HG03460 (cell line): Measurements from ENCODE around the gene BDKRB1.

Source experiments
- ATAC-seq: cut with Tn5 transposase; IDR thresholded peaks from one replicate; pipeline ENCODE4 v1.9.1; 2021; ENCODE audit not compliant: unreplicated experiment

The BDKRB1 gene

DNA sequence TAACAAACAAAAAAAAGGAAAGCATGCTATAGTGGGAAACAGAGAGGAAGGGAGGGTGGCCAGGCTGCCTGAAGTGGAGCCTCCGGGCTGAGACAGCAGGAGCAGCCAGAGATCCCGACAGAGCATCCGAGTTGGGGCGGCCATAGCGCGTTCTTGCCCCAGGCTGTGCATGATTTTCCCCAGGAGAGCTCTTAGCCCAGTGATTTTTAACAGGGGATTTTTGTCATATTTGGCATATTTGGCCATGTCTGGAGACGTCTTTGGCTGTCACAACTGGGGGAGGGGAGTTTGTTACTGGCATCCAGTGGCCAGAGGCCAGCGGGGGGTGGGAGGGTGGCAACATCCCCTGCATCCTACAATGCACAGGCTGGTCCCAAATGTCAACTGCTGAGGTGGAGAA is 23.6 kb downstream of the BDKRB1 start:
- ATAC-seq, result no peak

DNA sequence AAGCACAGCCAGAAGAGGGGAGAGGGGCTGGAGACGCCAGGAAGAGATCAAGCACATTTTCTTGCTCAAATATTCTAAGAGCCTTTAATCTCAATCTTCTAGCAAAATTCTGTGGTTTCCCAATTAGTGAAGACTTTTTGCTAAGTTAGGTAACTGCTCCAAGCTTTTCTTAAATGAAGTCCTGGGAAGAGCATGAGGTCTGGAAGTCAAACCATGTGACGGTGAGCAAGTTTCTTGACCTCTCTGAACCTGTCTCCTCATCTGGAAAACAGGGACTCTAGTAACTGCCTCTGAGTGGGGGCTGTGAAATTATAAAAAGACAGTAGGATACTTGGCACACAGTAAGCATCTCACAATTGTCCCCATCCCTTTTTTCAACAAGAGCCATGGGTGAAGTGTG is 24.1 kb downstream of the BDKRB1 start:
- ATAC-seq, result no peak

DNA sequence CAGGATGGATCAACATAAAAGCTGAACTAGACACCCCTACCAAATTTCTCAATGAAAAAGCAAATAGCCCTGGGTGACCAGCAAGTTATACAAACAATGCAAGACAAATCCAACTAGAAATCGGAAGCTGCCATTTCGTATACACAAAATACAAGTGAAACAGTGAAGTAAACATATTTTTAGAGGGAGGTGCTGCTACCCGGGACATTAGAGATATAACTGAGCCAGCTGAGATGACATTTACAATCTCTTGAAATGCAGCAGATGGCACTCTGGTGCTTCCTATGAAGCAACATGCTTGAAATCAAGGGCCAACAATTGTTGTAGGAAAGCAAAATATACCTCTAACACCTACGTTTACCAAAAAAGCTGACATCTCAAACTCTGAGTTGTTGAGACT is 25.5 kb downstream of the BDKRB1 start:
- no peak for ATAC-seq

DNA sequence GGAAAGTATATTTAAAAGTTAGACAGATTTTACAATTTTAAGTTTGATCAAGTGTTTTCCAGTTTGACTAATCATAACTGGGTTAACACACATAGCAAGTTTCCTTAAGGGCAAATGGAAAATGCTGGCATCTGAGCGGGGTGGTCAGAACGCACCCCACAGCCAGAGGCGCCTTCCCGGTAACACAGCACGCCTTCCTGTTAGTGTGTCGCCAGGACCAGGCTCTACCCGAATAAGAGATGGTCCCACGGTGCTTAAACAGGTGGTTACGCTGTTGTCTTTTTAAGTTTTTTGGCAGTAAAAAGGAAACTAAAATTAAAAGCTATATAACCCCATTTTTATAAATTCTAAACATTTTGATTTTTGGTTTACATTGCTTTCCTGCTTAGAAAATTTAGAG is 28.0 kb downstream of the BDKRB1 start:
- no peak for ATAC-seq

DNA sequence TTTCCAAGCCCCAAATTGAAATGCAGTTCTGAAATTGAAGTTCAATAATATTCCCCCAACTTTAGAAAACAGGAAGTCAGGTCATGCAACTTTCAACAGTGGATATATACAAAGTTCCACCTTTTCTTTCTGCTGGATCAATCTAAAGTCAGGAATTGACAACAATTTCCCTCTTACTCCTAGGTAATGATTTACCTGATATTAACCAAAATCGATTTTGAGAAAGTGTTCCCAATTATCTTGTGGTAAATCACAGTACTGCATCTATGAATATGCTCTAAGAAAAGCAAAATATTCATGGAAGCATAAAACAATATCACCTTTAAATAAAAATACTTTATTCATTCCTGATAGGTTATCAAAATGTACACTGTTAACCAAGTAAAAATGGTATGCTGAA is 28.4 kb downstream of the BDKRB1 start:
- ATAC-seq, result no peak

DNA sequence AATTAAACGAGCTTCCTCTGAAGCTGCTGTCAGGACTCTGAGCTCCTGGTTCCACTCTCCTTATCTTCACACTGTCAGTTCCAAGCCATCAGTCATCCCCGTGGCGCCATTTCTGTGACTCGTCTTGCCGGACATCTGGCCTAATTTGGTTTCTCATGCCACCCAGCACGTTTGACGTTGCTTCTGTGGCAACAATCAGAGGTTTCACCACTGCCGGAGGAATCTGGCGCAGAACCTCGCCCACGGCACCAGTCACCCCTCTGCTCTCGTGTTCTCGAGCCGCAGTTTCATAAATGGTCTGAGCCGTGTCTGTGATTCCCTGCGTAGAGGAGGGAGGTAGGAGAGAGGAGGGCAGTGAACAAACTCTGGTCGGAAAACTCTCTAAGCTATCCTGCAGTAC is 29.7 kb downstream of the BDKRB1 start:
- no peak for ATAC-seq

DNA sequence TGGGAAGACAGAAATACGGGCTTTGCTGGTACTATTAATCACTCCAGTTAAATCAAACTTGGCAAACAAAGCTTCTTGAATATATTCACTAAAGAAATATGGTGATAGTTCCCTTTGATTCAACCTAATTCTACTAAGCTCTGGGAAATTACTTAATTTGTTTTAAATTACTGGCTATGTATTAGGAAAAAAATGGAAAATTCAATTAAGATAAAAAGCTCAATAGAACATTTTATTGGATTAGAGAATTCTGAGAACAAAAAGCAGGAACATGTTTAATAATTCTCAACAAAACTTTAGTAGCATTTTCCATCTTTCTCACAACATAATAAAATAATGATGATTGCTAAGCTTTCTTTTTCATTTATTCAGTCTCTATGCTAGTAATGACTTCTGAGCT is 30.2 kb downstream of the BDKRB1 start:
- no peak for ATAC-seq

DNA sequence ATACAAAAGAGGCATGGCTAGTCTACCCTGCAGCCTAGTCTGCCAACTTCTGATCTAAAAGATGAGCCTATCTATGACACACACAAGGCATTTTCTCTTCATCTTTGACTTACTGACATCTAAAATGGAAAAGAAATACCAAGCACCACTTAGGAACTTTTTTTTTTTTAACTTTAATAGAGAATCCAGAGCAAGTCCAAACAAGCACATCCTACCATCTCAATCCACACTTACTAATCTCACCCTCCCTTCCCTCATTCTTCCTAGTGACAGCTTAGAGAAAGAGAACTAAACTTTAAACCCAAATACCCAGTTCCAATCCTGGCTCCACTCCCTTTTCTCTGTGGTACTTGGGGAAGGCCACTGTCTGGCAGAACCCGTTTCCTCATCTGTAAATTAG is 31.8 kb downstream of the BDKRB1 start:
- no peak for ATAC-seq

DNA sequence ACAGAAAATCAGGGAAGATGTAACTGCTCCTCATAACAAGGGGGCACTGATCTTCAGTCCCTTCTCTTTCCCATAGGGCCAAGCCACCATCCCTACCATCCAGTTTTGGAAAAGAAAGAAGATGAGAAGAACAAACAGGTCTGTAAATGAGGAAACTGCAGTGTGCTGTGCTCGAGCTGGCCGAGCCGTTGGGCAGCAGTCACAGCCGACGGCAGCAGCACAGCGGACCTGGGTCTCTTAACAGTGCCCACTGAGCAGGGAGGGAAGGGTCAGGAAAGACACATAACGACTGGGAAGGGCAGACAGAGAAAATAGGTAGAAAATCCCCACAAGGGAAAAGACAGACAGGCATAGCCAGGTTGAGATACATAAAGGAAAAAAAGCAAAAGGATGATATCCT is 38.2 kb downstream of the BDKRB1 start:
- ATAC-seq, result no peak

DNA sequence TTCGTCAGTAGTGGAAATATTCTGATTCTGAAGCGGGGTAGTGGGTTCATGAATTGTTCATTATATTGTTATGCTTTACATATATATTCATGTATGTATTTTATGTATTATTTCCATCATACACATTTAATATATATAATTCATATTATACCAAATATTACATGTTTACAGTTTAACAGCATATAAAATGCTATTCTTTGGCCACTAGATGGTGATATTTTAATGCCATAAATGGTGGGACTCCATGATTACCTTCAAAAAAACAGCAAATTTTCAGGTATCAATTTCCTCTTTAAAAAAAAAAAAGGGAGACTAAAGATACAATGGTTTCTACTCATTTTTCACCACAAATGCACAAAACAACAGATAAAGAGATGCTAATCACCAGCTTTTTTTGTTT is 41.0 kb downstream of the BDKRB1 start:
- ATAC-seq, result no peak

DNA sequence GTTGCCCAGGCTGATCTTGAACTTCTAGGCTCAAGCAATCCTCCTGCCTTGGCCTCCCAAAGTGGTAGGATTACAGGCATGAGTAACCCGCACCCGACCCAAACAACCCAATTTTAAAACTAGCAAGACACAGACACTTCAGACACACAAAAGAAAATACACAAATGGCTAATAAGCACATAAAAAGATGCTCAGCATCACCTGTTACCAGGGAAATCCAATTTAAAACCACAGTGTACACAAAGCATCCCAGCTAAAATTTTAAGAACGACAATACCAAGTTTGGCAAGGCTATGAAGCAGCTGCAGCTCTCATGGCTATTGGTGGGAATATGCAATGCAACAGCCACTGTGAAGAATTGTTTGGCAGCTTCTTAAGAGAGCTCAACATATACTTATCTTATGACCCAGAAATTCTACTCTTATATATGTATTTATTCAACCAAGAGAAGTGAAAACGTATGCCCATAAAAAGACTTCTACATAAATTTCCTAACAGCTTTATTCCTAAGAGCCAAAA is 42.0 kb downstream of the BDKRB1 start:
- no peak for ATAC-seq

DNA sequence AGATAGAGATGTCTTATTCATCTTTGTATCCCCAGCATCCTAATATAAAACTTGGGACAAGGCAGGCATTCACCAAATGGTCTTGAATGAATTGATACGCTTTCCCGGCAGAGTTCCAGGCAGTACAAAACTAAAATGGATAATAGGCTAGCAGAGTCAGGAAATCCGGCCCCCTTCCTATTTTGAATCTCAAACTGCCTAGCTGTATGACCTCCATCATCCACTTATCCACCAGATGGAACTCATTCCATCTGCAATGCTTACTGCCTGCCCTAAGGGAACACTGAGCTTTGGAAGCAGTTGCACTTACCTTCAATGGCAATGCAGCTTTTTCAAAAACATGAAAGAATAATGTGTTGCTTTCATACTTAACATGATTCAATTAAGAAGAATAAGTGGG is 43.4 kb downstream of the BDKRB1 start:
- no peak for ATAC-seq

DNA sequence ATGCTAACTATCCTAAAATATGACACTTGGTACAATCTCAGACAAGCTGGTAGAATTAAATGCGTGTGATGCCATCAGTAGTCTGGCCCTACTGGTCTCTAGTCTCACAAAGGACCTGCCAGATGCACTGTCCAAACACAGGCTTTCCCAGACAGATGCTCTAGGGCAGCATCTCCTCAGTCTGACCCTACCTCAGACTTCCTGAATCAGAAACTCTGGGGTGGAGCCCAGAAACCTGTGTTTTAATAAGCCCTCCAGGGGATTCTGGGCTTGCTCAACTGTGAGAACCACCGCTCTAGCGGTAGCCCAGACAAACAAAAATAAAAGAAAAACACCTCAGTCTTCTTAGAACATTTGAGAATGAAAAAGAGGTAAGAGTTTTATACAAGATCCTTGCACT is 48.0 kb downstream of the BDKRB1 start:
- ATAC-seq, result no peak

DNA sequence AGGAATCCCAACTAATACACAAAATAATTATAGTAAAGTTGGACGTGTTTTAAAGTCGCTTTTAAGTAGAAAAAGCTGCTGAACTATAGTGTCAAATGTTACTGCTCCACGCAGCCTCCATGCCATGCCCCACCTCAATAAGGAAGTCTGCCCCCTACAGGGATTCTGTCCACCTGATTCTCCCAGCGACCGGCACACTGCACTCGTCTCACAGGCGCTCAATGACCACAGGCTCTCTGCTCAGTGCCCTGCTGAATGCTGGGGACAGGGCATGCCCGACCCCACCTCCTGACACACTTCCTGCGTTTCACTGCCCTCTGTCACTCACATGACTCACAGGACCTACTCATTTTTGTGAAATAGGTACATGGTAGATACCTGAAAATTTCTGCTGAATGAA is 48.9 kb downstream of the BDKRB1 start:
- ATAC-seq, result no peak

DNA sequence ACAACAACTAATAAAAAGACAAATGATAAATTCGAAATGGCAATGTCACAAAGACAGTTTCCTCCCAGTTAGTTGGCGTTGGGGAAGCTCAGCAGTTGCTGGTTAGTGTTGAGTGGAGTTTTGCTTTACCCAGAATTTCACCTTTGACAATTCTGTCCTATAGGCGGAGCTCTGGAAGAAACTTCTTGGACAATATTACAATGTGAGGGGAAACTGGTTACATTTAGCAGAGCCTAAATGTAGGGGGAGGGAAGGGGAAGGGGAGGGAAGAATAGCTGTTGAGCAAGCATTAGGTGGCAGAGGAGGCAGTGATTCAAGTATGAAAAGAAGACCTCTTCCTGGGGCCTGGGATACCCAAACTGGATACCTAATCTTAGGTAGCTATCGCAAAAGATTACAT is 51.4 kb downstream of the BDKRB1 start:
- no peak for ATAC-seq

DNA sequence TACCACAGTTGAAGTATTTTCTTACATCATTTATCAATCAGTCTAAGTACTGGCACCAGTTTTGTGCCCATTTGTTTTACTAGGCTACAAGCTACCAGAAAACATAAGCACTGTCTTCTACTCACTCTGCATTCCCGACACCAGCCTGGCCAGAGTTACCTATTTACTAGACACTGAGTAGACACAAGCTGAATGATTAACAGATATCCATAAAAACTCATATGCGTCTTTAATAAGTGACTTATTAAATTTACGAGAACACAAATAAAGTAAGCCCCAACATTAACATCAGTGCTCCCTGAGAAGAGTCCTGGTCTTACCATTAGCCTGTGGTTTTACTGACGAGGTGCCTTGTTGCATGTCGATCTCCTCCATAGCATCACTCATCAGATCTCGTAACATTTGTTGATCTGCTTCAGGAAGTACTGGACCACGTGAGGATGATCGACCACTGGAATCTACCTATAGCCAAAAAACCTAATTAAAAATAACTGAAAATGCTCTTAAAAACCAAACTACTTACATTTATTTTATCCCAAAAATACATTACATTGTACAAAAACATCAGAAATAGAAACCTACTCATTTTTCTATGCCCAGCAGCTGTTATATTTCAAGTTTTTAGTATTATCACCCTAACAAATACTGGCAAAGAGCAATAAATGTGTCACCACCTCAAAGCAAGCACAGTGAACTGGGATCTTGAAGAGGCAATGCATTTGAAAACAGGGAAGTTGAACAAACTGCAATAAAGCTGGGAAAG is 53.3 kb downstream of the BDKRB1 start:
- no peak for ATAC-seq

DNA sequence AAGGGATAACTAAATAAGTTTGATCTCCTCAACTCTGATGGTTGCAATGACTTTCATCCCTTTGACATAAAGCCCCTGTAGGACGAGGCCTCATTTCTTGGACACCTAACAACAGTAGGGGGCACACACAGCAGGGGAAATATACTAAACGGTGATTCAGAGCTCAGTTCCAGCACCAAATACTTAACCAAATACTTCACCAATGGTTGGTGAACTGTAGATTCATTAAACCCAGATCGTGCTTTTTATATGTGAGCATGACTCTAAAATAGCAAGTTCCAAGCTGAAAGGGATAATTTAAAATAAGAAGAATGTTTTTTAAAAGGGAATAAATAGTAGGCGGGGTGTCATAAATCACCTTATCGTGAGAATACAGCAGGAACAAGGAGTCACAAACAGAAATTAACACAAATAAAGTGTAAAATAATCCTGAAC is 53.9 kb downstream of the BDKRB1 start:
- ATAC-seq, result no peak

DNA sequence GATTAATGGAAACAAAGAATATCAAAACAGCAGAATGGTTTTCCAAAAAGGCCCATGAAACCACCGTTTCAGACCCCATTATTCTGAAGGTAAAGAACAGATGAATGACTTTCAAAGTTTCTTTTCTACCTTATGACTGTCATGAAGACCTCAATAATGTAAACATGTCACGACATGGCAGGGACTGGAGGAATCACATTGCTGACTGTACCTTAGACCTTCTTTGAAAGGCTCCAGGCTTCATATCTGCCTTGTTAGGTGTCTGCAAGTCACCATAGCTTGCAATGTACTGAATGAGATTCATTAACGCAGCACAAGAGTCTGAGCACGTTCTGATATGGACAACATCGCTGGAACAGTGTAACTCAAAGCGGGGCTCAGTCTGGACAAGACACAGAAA is 54.9 kb downstream of the BDKRB1 start:
- no peak for ATAC-seq
